HG02678 (cell line): ENCODE data around the gene TRPC3.

Experiments used
- ATAC-seq: cut with Tn5 transposase; IDR thresholded peaks from one replicate; pipeline ENCODE4 v1.9.1; 2021; ENCODE audit warnings: mild to moderate bottlenecking, moderate library complexity; ENCODE audit not compliant: unreplicated experiment

Gene TRPC3

GRCh38 chr4:121876070-121876469 is 75.8 kb downstream of the TRPC3 start:
- ATAC-seq, result no peak

- no peak for ATAC-seq
Observed at GRCh38 chr4:121875652-121876051, 76.2 kb downstream of the TRPC3 start.

- ATAC-seq, result no peak
Observed at GRCh38 chr4:121873604-121874003, 78.3 kb downstream of the TRPC3 start.

GRCh38 chr4:121869841-121870822 is 81.7 kb downstream of the TRPC3 start, which contains the start of gene BBS7:
BBS7 (minus strand) TSS chr4:121870474; CDS start chr4:121870313, 161 bp downstream.
- peak; percentile 99 for ATAC-seq

- ATAC-seq, result no peak
Observed at GRCh38 chr4:121863799-121864198, 88.1 kb downstream of the TRPC3 start.

- no peak for ATAC-seq
Observed at GRCh38 chr4:121861426-121861825, 90.4 kb downstream of the TRPC3 start.

GRCh38 chr4:121860121-121860520 is 91.7 kb downstream of the TRPC3 start:
- no peak for ATAC-seq

GRCh38 chr4:121851354-121851753 is 100.5 kb downstream of the TRPC3 start:
- ATAC-seq, result no peak

GRCh38 chr4:121846662-121847061 is 105.2 kb downstream of the TRPC3 start:
- no peak for ATAC-seq

- no peak for ATAC-seq
Observed at GRCh38 chr4:121842862-121843261, 109.0 kb downstream of the TRPC3 start.

- no peak for ATAC-seq
Observed at GRCh38 chr4:121838136-121838535, 113.7 kb downstream of the TRPC3 start.

- no peak for ATAC-seq
Observed at GRCh38 chr4:121829511-121829910, 122.3 kb downstream of the TRPC3 start.
